MCF 10A (cell line): ENCODE measurements around the gene KIF19. TPM values are rescaled to one million over a fixed set of nuclear protein-coding genes. Genes with fewer than 3 reads are reported as not detected.
"Not testable (repeated sequence)": the region's sequence is repeated elsewhere in the genome, so short reads cannot be mapped to it uniquely, and the experiment has no call there.

ENCODE experiments used
- BruUV-seq: library from RNA; stranded (reverse); fragments of 400-500 nt; replicated peaks from 2 replicates; lab custom pipeline; 2021; lab: Mats Ljungman, UMichigan
- CTCF ChIA-PET: fragments of 300-600 bp; sonication (Branson Sonifier 250); formaldehyde crosslinking; extraction: SDS; loops from one replicate; lab custom pipeline; 2021; ENCODE audit warnings: antibody characterized with exemption, inconsistent platforms; lab: Yijun Ruan, JAX
- POLR2A ChIA-PET: fragments of 300-600, 350-650 bp; sonication (Branson Sonifier 250); formaldehyde crosslinking; extraction: SDS; loops from one replicate; lab custom pipeline; 2020; ENCODE audit warnings: antibody characterized with exemption, inconsistent platforms; lab: Yijun Ruan, JAX
- DNase-seq: peaks from one replicate; pipeline ENCODE4 v3.0.0-alpha.2; 2018; ENCODE audit not compliant: unreplicated experiment
- H3K27ac Mint-ChIP-seq: one replicate; pipeline ENCODE4 v1.8.0; 2022; ENCODE audit warnings: mild to moderate bottlenecking, low read depth, mixed read lengths; ENCODE audit not compliant: unreplicated experiment
- H3K27me3 Mint-ChIP-seq: one replicate; pipeline ENCODE4 v1.8.0; 2022; ENCODE audit warnings: mixed read lengths; ENCODE audit not compliant: insufficient read depth, unreplicated experiment
- H3K36me3 Mint-ChIP-seq: one replicate; pipeline ENCODE4 v1.8.0; 2022; ENCODE audit warnings: mild to moderate bottlenecking, moderate library complexity, mixed read lengths; ENCODE audit not compliant: insufficient read depth, unreplicated experiment
- H3K4me1 Mint-ChIP-seq: one replicate; pipeline ENCODE4 v1.8.0; 2022; ENCODE audit warnings: mixed read lengths; ENCODE audit not compliant: insufficient read depth, unreplicated experiment
- H3K4me3 Mint-ChIP-seq: one replicate; pipeline ENCODE4 v1.8.0; 2022; ENCODE audit warnings: mild to moderate bottlenecking, moderate library complexity, mixed read lengths; ENCODE audit not compliant: unreplicated experiment
- H3K9me3 Mint-ChIP-seq: one replicate; pipeline ENCODE4 v1.8.0; 2022; ENCODE audit warnings: mixed read lengths; ENCODE audit not compliant: unreplicated experiment
- intact Hi-C: fragments of 100-400 bp; cut with micrococcal nuclease; formaldehyde crosslinking; loops from 2 replicates; pipeline ENCODE4 v1.14.1; 2022
- total RNA-seq: library from RNA; stranded (reverse); gene quantifications from 2 replicates; pipeline ENCODE4 v1.2.3, GENCODE V29; 2022
- TF ChIP-seq, protein P1 (sequence below): fragments of 200-600 bp; IDR thresholded peaks from one replicate; pipeline ENCODE4 v1.8.0; 2022; ENCODE audit warnings: antibody characterized with exemption, mild to moderate bottlenecking; ENCODE audit not compliant: unreplicated experiment

Gene KIF19
- total RNA-seq, 1 experiment from 2014 or later = not detected

GRCh38 chr17:74280093-74280513 is 45.9 kb upstream of the KIF19 start:
- BruUV-seq = no TSS peak
- CTCF ChIA-PET = no interaction called here
- POLR2A ChIA-PET = interaction anchor here (0.7 kb wide), 1 partner anchor 925 kb away, joined by 3 read pairs; the partner anchor contains the start of gene NUP85

GRCh38 chr17:74281799-74282198 is 44.2 kb upstream of the KIF19 start:
- TF ChIP-seq, protein P1, sequence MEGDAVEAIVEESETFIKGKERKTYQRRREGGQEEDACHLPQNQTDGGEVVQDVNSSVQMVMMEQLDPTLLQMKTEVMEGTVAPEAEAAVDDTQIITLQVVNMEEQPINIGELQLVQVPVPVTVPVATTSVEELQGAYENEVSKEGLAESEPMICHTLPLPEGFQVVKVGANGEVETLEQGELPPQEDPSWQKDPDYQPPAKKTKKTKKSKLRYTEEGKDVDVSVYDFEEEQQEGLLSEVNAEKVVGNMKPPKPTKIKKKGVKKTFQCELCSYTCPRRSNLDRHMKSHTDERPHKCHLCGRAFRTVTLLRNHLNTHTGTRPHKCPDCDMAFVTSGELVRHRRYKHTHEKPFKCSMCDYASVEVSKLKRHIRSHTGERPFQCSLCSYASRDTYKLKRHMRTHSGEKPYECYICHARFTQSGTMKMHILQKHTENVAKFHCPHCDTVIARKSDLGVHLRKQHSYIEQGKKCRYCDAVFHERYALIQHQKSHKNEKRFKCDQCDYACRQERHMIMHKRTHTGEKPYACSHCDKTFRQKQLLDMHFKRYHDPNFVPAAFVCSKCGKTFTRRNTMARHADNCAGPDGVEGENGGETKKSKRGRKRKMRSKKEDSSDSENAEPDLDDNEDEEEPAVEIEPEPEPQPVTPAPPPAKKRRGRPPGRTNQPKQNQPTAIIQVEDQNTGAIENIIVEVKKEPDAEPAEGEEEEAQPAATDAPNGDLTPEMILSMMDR = no peak
- no TSS peak for BruUV-seq
- Mint-ChIP-seq H3K4me3 (no peak overlapping the region), H3K27ac (no peak overlapping the region), H3K27me3 (peaks cover 1% of the 10 kb centered on the region), H3K4me1 (peaks cover 7% of the 10 kb centered on the region), H3K36me3 (no peaks in the 10 kb centered on the region), H3K9me3 (no peaks in the 10 kb centered on the region)
- CTCF ChIA-PET = interaction anchor here (0.7 kb wide), 1 partner anchor 567 kb away, joined by 3 read pairs; no protein-coding TSS in a partner anchor
- intact Hi-C loops = loop anchor here (5.0 kb wide), 1 partner anchor 69 kb away; the partner anchor contains the start of gene TTYH2
- DNase-seq = no peak
- POLR2A ChIA-PET = no interaction called here

More at GRCh38 chr17:74280093-74280513, 45.9 kb upstream of the KIF19 start:
- H3K9me3 Mint-ChIP-seq = no peaks in the 10 kb centered on the region
- H3K27me3 Mint-ChIP-seq = peaks cover 18% of the 10 kb centered on the region
- H3K36me3 Mint-ChIP-seq = no peaks in the 10 kb centered on the region
- H3K4me3 Mint-ChIP-seq = no peak overlapping the region
- no peak for DNase-seq
- TF ChIP-seq, protein P1 = no peak
- H3K27ac Mint-ChIP-seq = no peak overlapping the region
- intact Hi-C loops = loop anchor here (5.0 kb wide), 1 partner anchor 68 kb away; the partner anchor contains the start of gene TTYH2
- peaks cover 7% of the 10 kb centered on the region for H3K4me1 Mint-ChIP-seq

- DNase-seq, H3K4me1 Mint-ChIP-seq, H3K27me3 Mint-ChIP-seq, CTCF ChIA-PET, BruUV-seq, H3K9me3 Mint-ChIP-seq, H3K4me3 Mint-ChIP-seq, H3K27ac Mint-ChIP-seq, H3K36me3 Mint-ChIP-seq, POLR2A ChIA-PET: not testable (repeated sequence)
- intact Hi-C loops = loop anchor here (5.0 kb wide), 1 partner anchor 70 kb away; the partner anchor contains the start of gene TTYH2
Measured at GRCh38 chr17:74282274-74282586, 43.8 kb upstream of the KIF19 start.

GRCh38 chr17:74282587-74283370 is 43.2 kb upstream of the KIF19 start:
- Mint-ChIP-seq H3K4me3 (no peak overlapping the region), H3K36me3 (no peaks in the 10 kb centered on the region), H3K27me3 (no peaks in the 10 kb centered on the region), H3K4me1 (peaks cover 7% of the 10 kb centered on the region), H3K27ac (no peak overlapping the region), H3K9me3 (no peaks in the 10 kb centered on the region)
- TF ChIP-seq, protein P1 = no peak
- peak; percentile 26 for DNase-seq
- ChIA-PET CTCF (no interaction called here), POLR2A (interaction anchor here (0.7 kb wide), 1 partner anchor 148 kb away, joined by 4 read pairs; no protein-coding TSS in a partner anchor)
- no TSS peak for BruUV-seq
- intact Hi-C loops = loop anchor here (5.0 kb wide), 1 partner anchor 70 kb away; the partner anchor contains the start of gene TTYH2
